Suppressor macrophage treated with lipopolysaccharide for 1 hour (primary cell): Measurements from ENCODE around the gene MEIS2.
A peak's percentile ranks its signal among the peaks of the same experiment; 100 is the strongest.

Experiments
- DNase-seq, 3 donors: peaks; one replicate each; pipeline ENCODE4 v3.0.0-alpha.2; 2020 to 2022

Gene MEIS2

GRCh38 chr15:36887214-36887961, 213.0 kb downstream of the MEIS2 start:
- DNase-seq = no peak

- DNase-seq = no peak
Measured at GRCh38 chr15:36886701-36887100, 213.6 kb downstream of the MEIS2 start.

- DNase-seq = no peak
Measured at GRCh38 chr15:36886191-36886590, 214.2 kb downstream of the MEIS2 start.

- no peak for DNase-seq
Measured at GRCh38 chr15:36885771-36886170, 214.6 kb downstream of the MEIS2 start.

- DNase-seq = no peak
Measured at GRCh38 chr15:36884936-36885635, 215.3 kb downstream of the MEIS2 start.

GRCh38 chr15:36884518-36884875, 215.9 kb downstream of the MEIS2 start:
- DNase-seq = no peak

- DNase-seq = peak; percentile 77 to 91 (median 84)
Measured at GRCh38 chr15:36883713-36884517, 216.4 kb downstream of the MEIS2 start.

GRCh38 chr15:36882487-36883131, 217.7 kb downstream of the MEIS2 start:
- no peak for DNase-seq

GRCh38 chr15:36882056-36882455, 218.3 kb downstream of the MEIS2 start:
- DNase-seq = no peak

GRCh38 chr15:36881516-36881915, 218.8 kb downstream of the MEIS2 start:
- DNase-seq = no peak

GRCh38 chr15:36880913-36881460, 219.4 kb downstream of the MEIS2 start:
- no peak for DNase-seq

- no peak for DNase-seq
Measured at GRCh38 chr15:36880224-36880912, 220.0 kb downstream of the MEIS2 start.

GRCh38 chr15:36879568-36880222, 220.7 kb downstream of the MEIS2 start:
- DNase-seq = no peak

- no peak for DNase-seq
Measured at GRCh38 chr15:36878684-36879262, 221.6 kb downstream of the MEIS2 start.

GRCh38 chr15:36877796-36878683, 222.3 kb downstream of the MEIS2 start:
- peak in 1 of 3 donors; percentile 7 for DNase-seq

- no peak for DNase-seq
Measured at GRCh38 chr15:36877294-36877693, 223.1 kb downstream of the MEIS2 start.

- DNase-seq = no peak
Measured at GRCh38 chr15:36875740-36876334, 224.5 kb downstream of the MEIS2 start.

- no peak for DNase-seq
Measured at GRCh38 chr15:36874930-36875329, 225.4 kb downstream of the MEIS2 start.

- no peak for DNase-seq
Measured at GRCh38 chr15:36867436-36867835, 232.9 kb downstream of the MEIS2 start.

GRCh38 chr15:36866896-36867295, 233.5 kb downstream of the MEIS2 start:
- DNase-seq = no peak
